Hepatocyte (in vitro differentiated cells): ENCODE data around the gene WBP11. TPM values are rescaled to one million over a fixed set of nuclear protein-coding genes. Genes with fewer than 3 reads are reported as not detected.

Experiments
- DNase-seq: peaks from one replicate; pipeline ENCODE4 v3.0.0-alpha.2; 2016; ENCODE audit warnings: low spot score
- H2AFZ ChIP-seq: fragments of 200-600 bp; sonication (generic); 2 replicates; pipeline ENCODE4 v1.6.0; 2016; ENCODE audit warnings: antibody characterized with exemption, mild to moderate bottlenecking
- H3K27ac ChIP-seq: fragments of 200-600 bp; sonication (generic); 2 replicates; pipeline ENCODE4 v1.5.1; 2016; ENCODE audit warnings: mild to moderate bottlenecking
- H3K27me3 ChIP-seq: fragments of 200-600 bp; sonication (generic); 2 replicates; pipeline ENCODE4 v1.6.1; 2016
- H3K36me3 ChIP-seq: fragments of 200-600 bp; sonication (generic); replicated peaks from 2 replicates; pipeline ENCODE4 v1.5.1; 2016; ENCODE audit warnings: low read depth; ENCODE audit not compliant: insufficient read depth
- H3K4me1 ChIP-seq: fragments of 200-600 bp; sonication (generic); 2 replicates; pipeline ENCODE4 v1.5.1; 2016; ENCODE audit warnings: mild to moderate bottlenecking, moderate library complexity; ENCODE audit not compliant: insufficient read depth
- H3K4me2 ChIP-seq: fragments of 200-600 bp; sonication (generic); 2 replicates; pipeline ENCODE4 v1.6.0; 2016
- H3K4me3 ChIP-seq: fragments of 200-600 bp; sonication (generic); 2 replicates; pipeline ENCODE4 v1.5.1; 2016; ENCODE audit warnings: mild to moderate bottlenecking
- H3K79me2 ChIP-seq: fragments of 200-600 bp; sonication (generic); 2 replicates; pipeline ENCODE4 v1.6.0; 2017; ENCODE audit warnings: mild to moderate bottlenecking
- H3K9me2 ChIP-seq: fragments of 200-600 bp; sonication (generic); replicated peaks from 2 replicates; pipeline ENCODE4 v1.6.0; 2017; ENCODE audit warnings: mild to moderate bottlenecking; ENCODE audit not compliant: insufficient read depth
- H3K9me3 ChIP-seq: fragments of 200-600 bp; sonication (generic); 2 replicates; pipeline ENCODE4 v1.5.1; 2016; ENCODE audit warnings: low read depth, mild to moderate bottlenecking
- H4K20me1 ChIP-seq: fragments of 200-600 bp; sonication (generic); 2 replicates; pipeline ENCODE4 v1.6.0; 2016; ENCODE audit warnings: mild to moderate bottlenecking; ENCODE audit not compliant: insufficient read depth, poor library complexity, severe bottlenecking
- CTCF ChIP-seq: fragments of 200-600 bp; sonication (generic); IDR thresholded peaks from 2 replicates; pipeline ENCODE4 v1.5.1; 2016; ENCODE audit warnings: antibody characterized with exemption, mild to moderate bottlenecking; ENCODE audit not compliant: poor library complexity
- EZH2 ChIP-seq: fragments of 200-600 bp; sonication (generic); IDR thresholded peaks from 2 replicates; pipeline ENCODE4 v1.6.1; 2016; ENCODE audit warnings: antibody characterized with exemption, mild to moderate bottlenecking, borderline replicate concordance
- EZH2phosphoT487 ChIP-seq: fragments of 200-600 bp; sonication (generic); IDR thresholded peaks from one replicate; pipeline ENCODE4 v1.6.1; 2018; ENCODE audit warnings: antibody characterized with exemption, mild to moderate bottlenecking, low read depth, moderate library complexity; ENCODE audit not compliant: unreplicated experiment, severe bottlenecking
- WGBS: methylation state at CpG from one replicate; pipeline ENCODE4 v1.1.6; 2016; ENCODE audit warnings: low lambda C conversion rate; ENCODE audit errors: missing lambda C conversion rate; 5-methylcytosine and 5-hydroxymethylcytosine counted together
- polyA plus RNA-seq: library from polyadenylated mRNA; unstranded; fragments of >200 nt; fragmentation: Nextera tagmentation; extraction: Ambion mirVana; gene quantifications from 2 replicates; pipeline ENCODE4 v1.2.1, GENCODE V29; 2016
- total RNA-seq: library from RNA; depleted of rRNA; stranded (reverse); fragments of >200 nt; gene quantifications from 2 replicates; pipeline ENCODE4 v1.2.3, GENCODE V29; 2014

The WBP11 gene
- total and polyA plus RNA-seq, 2 experiments from 2014 or later, result 26.6 to 39.3 TPM

- no peak for DNase-seq
- no peaks in the 10 kb centered on the region for H3K9me2 ChIP-seq
- TF ChIP-seq CTCF (no peak), EZH2 (no peak), EZH2phosphoT487 (no peak)
- H3K4me1 ChIP-seq, result peaks cover 3% of the 10 kb centered on the region
- no peaks in the 10 kb centered on the region for H3K27me3 ChIP-seq
- no peaks in the 10 kb centered on the region for H3K36me3 ChIP-seq
- no peak overlapping the region for H2AFZ ChIP-seq
- peak overlapping the region; percentile 8 for H3K27ac ChIP-seq
- no peaks in the 10 kb centered on the region for H3K79me2 ChIP-seq
- H4K20me1 ChIP-seq, result no peaks in the 10 kb centered on the region
- WGBS, result 49% methylated on average over 2 of the region's 2 CpGs
- H3K9me3 ChIP-seq, result no peaks in the 10 kb centered on the region
- H3K4me2 ChIP-seq, result no peak overlapping the region
- no peak overlapping the region for H3K4me3 ChIP-seq
Observed at GRCh38 chr12:14849661-14850060, 46.4 kb upstream of the WBP11 start.

GRCh38 chr12:14846876-14847580 is 43.8 kb upstream of the WBP11 start:
- Histone ChIP-seq H3K27ac (no peak overlapping the region), H3K4me2 (no peak overlapping the region), H3K36me3 (no peaks in the 10 kb centered on the region), H3K27me3 (no peaks in the 10 kb centered on the region), H3K4me3 (no peak overlapping the region), H3K9me2 (no peaks in the 10 kb centered on the region), H3K4me1 (peaks cover 19% of the 10 kb centered on the region), H2AFZ (no peak overlapping the region), H3K79me2 (no peaks in the 10 kb centered on the region), H4K20me1 (no peaks in the 10 kb centered on the region), H3K9me3 (no peaks in the 10 kb centered on the region)
- DNase-seq, result no peak
- 74% methylated on average over 4 of the region's 4 CpGs for WGBS
- TF ChIP-seq EZH2phosphoT487 (no peak), EZH2 (no peak), CTCF (no peak)

- no peak overlapping the region for H3K4me3 ChIP-seq
- H3K9me2 ChIP-seq, result no peaks in the 10 kb centered on the region
- no peaks in the 10 kb centered on the region for H3K36me3 ChIP-seq
- H3K27ac ChIP-seq, result no peak overlapping the region
- no peak for TF ChIP-seq CTCF
- no peak for TF ChIP-seq EZH2phosphoT487
- TF ChIP-seq EZH2, result no peak
- peaks cover 28% of the 10 kb centered on the region for H3K4me1 ChIP-seq
- no peaks in the 10 kb centered on the region for H4K20me1 ChIP-seq
- no peaks in the 10 kb centered on the region for H3K79me2 ChIP-seq
- no peaks in the 10 kb centered on the region for H3K27me3 ChIP-seq
- no peak overlapping the region for H2AFZ ChIP-seq
- no peaks in the 10 kb centered on the region for H3K9me3 ChIP-seq
- WGBS, result 52% methylated on average over 3 of the region's 3 CpGs
- DNase-seq, result no peak
- H3K4me2 ChIP-seq, result no peak overlapping the region
Observed at GRCh38 chr12:14846042-14846587, 42.8 kb upstream of the WBP11 start.
